Measurements from ENCODE around the gene SH3YL1.

Gene SH3YL1

GRCh38 chr2:256094-256493, 7.7 kb downstream of the SH3YL1 start:
- DNase-seq = no peak

DNA sequence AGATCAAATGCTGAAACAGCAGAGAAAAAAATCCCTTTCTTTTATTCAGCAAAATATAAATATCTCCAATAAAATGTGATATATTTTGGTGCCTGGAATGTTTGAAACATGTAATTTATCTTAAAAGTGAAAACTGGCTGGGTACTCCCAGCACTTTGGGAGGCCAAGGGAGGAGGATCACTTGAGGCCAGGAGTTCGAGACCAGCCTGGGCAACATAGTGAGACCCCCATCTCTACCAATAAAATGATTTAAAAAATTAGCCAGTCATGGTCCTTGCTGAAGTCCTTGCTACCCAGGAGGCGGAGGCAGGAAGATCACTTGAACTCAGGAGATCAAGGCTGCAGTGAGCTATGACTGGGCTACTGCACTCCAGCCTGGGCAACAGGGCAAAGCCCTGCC, 8.6 kb downstream of the SH3YL1 start:
- DNase-seq = no peak

DNA sequence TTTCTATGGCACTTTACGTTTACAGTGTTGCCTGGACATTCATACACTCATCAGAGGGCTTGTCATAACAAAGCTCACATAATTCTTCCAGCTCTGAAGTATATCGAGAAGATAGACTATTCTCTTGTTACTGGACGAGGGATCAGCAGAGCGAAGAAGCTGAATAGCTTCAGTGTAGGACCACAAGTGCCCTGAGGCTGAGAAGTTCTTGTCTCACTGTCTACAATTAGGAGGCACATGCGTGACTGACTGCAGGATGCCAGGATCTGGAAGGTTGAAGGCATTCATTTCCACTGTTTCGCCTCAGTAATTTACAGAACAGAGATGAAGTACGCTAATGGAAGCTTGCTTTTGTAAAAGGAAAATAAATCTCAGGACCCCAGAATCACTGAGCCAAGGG, 9.6 kb downstream of the SH3YL1 start:
- DNase-seq = no peak

- no peak for DNase-seq
Observed at GRCh38 chr2:253202-253638, 10.6 kb downstream of the SH3YL1 start.

DNA sequence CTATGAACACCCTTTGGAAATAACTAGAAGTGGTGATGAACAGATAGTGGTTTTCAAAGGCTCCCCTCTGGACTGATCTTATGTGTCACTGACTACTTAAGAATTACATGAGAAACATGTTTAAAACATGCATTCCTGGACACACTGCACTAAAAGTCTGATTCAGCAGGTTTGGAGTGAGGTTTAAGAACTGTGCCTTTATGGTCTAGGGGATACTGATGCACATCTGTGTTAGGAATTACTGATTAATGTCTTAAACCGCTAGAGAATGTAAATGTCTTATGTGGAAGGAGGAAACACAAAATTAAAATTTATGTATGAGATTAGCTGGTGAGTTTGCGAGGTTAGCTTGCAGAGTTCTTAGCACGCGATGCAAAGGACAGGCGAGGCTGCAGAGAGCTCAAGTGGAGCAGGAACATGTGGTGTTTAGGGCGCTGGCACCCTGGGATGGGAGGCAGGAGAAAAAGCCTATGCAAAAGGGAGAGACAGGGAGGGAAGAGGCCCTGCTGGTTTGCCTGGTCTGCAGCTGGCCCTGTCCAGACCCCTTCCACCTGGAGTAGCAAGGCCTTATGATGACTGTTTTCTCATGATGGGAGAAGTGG, 11.7 kb downstream of the SH3YL1 start:
- no peak for DNase-seq

DNA sequence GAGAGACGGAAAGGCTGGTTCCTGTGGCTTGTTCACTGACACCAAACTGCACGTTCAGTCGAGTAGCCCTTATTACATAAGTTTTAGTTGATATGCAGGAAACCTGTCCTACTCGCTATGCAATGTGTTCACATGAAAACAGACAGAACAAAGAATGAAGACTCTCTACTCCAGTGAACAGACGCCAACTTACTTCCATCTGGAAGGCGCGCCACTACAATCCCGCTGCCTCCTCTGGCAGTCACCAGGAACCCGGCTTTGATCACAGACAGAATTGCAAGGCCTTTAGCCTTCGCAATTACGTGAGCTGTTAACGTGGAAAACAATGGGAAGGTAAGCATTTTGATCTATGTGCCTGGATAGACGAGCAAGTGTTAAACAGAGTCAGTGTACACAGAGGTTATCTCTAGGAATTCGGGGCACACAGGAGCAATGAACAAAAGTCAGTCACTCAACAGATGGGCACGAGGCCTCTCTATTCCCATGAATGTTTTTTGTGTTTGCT, 14.2 kb downstream of the SH3YL1 start:
- no peak for DNase-seq

GRCh38 chr2:248724-249123, 15.1 kb downstream of the SH3YL1 start:
- no peak for DNase-seq

DNA sequence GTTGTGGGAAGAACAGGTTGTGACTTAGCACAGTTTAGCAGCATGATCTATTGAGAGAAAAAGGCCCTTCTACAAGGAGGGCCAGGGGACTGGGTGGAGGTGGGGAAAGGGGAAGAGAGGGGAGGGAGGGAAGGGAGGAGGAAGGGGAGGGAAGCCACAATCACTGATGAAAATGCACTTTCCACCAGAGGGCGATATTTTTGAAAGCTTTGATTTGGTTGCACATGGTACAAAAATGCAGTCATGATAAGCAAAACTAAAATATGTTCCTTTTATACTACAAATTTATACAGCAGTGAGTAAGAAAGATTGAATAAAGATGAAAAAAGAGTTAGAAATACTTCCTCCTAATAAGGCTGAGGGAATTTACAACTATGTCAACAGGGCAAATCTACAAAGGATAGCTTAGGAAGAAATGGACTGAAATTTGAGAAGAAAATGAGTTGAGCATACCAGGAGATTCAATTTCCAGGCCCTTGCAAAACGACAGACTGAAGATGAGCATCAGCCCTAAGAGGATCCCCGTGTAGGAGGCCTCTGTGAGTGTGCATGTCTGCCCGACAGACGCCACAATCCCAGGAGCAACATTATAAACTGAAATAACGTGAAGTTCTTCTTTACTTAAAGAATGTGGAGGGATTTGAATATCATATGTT, 17.2 kb downstream of the SH3YL1 start:
- peak; percentile 61 for DNase-seq

- no peak for DNase-seq
Observed at GRCh38 chr2:244547-244946, 19.3 kb downstream of the SH3YL1 start.

DNA sequence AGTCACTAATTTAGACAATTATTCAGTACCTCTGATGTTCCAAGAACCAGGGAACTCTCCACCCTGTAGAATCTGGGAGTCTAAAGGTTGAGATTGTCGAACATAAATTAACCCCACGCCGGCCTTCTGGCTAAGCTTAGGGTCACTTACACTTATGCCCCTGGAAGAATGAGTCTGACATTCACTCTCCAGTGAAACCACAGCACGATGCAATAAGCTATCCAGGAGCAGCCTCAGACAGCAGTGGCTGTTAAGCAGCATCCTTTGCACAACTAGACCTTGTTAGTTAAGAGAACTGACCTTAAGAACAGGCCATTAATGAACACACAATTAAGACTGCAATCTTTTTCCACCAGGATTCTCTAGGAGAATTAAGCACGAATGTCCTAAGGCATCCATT, 25.0 kb downstream of the SH3YL1 start:
- DNase-seq = no peak

- DNase-seq = no peak
Observed at GRCh38 chr2:238431-238830, 25.4 kb downstream of the SH3YL1 start.

- DNase-seq = peak; percentile 17
Observed at GRCh38 chr2:237878-238277, 26.0 kb downstream of the SH3YL1 start.

DNA sequence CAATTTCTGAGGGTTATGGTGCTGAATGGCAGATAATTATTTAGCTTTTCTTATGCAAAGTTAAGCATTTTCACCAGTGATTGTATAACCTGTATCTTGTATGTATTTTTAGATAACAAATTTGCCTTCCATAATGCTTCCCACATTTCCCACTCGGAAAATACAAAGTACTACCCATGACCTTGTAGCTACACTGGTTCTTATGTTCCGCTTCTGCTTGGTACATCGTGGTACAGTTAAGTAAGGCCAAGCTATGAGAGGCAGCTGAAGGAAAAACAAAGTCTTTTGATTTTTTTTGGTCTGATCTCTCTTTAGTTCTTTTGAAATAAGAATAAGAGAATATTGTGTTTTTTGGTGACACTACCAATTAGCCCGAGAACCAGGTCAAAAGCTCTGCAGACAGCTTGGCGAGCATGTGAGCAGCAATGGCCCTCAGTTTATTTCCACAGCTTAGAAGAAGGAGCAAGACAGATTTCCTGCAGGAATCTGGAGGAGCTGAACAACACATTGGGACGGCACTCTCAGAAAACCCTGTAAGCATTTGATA, 26.8 kb downstream of the SH3YL1 start:
- DNase-seq = no peak

DNA sequence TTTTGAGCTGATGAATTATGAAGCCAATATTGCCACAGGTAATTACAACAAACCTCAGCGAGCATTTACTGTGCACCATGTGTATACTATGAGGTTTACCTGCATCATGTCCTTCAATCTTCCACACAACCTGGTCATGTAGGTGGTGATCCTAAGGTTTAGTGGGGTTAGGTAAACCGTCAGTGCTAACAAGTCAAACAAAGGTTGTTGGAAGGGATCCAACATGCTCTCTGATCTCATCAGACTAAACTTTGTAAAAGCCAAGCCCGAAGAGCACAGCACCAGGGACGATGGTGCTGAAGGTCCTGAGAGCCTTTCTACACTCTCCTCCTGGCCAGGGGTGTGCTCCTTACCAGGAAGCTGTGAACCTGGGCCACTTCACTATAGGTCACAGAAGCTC, 29.4 kb downstream of the SH3YL1 start:
- DNase-seq = no peak

DNA sequence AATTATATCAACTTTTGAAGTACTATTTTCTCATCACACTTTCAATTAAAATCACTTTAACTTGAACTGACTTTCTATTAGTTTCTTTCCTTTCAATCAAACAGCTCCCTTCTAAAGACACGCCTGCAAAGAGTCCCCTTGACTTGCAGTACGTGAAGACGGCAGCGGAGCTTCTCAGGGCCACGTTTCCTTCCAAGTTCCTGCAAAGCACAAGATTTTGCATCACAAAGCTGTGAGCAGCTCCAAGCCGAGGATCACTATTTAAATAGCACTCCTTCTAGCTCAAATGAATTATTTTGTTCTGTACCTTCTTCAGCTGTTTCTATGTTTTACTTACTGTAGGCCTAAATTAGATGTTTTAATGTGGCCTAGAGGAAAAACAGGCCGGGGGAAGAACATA, 30.8 kb downstream of the SH3YL1 start:
- DNase-seq = no peak

- no peak for DNase-seq
Observed at GRCh38 chr2:231521-232185, 32.2 kb downstream of the SH3YL1 start.

DNA sequence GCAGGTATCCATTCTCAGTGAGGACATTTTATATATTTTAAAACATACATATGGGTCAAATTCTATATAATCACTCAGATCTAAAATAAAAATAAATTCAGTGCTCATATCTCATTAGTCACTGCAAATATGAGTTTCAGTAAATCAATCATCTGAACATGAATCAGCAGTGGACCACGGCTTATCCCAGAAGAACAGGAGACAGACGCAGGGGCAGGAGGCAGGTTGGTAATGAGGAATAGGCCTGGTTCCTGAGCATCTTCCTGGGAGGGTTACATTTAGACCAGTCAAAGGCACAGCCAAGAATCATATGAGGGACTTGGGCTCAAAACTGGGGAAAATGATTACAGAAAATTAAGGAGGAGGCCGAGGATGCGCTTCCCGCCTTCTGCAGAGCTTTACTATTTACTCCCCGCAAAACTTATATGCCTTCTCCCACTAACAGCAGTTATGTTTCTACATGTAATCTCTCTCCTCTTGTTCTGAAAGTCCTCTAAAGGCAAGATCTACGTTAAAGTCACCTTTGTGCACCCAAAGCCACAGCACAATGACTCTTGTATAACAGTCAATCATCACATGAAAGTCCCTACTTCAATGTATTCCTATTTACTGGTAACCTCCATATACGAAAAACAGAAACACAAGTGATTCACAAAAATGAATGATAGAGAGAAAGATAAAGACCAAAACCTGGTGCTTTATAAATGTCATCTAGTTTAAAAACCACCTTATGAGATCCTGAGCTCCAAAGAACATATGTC, 35.1 kb downstream of the SH3YL1 start:
- no peak for DNase-seq

DNA sequence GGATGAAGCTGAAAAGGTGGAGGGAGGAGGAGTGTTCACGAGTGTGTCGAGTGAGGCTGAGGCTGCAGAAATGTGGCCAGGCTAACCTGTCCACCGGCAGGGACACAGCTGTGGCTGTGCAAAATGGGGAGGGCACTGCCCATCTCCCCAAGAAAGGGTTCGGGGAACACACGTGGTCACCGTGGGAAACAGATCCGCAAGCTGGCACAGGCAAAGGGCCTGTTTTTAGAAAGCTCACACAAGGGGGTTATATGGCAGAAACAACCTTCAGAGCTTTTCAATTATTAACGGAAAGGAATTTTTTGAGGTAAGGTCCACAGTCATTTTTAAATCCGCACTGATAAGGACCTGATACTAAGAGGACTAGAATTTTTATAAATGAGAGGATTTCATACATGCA, 35.7 kb downstream of the SH3YL1 start:
- no peak for DNase-seq

GRCh38 chr2:223971-224760, 39.7 kb downstream of the SH3YL1 start:
- DNase-seq = no peak

GRCh38 chr2:223451-223850, 40.4 kb downstream of the SH3YL1 start:
- DNase-seq = no peak

DNA sequence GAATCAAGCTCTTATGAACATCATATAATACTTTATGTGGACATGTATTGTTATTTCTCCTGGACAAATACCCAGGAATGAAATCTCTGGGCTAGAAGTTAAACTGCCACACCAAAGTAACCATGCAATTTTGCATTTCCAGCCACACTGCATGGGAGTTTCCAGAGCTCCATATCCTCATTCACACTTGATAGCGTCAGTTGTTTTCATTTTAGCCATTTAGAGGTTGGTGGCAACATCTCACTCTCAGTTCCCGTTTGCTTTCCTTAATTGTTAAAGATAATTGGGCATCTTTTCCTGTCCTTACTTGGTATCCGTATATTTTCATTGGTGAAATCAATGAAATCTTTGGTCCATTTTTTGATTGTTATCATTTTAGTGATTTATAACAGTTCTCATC, 47.8 kb downstream of the SH3YL1 start:
- no peak for DNase-seq

DNA sequence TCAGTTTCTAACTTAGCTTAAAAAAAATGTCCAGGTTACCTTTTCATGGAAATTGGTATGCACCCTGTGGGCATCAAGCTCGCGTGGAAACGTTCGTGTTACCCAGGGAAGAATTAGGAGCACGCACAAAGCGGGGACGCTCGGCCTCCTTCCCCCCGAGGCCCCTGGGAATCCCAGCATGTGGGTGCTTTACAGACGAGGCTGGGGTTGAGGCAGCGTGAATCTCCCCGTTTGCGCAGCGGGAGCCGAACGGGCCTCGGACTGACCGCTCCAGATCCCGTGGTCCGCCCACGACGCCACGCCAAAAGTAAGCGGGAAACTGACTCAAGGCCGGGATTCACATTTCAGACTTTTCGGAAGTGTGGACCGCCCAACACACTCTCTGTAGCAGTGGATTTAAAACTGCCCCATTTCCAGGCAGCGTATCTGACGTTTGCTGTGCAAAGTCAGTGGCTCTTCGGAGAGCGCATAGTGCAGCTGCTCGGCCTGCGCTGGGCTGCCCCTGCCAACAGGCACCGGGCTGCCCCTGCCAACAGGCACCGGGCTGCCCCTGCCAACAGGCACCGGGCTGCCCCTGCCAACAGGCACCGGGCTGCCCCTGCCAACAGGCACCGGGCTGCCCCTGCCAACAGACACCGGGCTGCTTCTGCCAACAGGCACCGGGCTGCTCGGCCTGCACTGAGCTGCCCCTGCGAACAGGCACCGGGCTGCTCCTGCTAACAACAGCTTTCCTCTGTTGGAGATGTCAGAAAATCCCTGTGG, 49.7 kb downstream of the SH3YL1 start:
- DNase-seq = no peak
